Activated CD8-positive, alpha-beta memory T cell treated with anti-CD3 and anti-CD28 coated beads for 1 hour (primary cell): Measurements from ENCODE around the gene HORMAD2.
"Not testable (repeated sequence)": the region's sequence is repeated elsewhere in the genome, so short reads cannot be mapped to it uniquely, and the experiment has no call there.

Experiments used
- DNase-seq, 2 donors: peaks; one replicate each; pipeline ENCODE4 v3.0.0-alpha.2; 2020; ENCODE audit warnings: low read depth in 1 of 2; ENCODE audit errors: extremely low read depth in 1 of 2

HORMAD2 gene

DNA sequence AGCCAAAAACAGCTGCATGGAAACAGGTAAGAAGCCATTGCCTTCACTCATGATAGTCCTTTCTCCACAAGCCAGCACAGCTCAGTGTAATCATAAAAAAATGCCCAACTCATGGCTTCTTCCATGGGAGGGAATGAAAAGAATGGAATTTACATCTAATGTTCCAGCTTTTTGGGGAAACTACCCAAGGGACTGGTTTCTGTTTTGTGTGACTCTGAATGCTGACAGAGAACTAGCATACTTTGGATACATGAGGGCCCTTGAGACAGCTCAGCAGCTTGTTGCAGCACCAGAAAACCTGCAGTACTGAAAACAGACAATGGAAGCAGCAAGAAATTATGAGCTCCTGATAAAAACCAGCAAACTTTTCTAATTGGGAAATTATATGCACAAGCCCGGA, 24.2 kb upstream of the HORMAD2 start:
- no peak for DNase-seq

DNA sequence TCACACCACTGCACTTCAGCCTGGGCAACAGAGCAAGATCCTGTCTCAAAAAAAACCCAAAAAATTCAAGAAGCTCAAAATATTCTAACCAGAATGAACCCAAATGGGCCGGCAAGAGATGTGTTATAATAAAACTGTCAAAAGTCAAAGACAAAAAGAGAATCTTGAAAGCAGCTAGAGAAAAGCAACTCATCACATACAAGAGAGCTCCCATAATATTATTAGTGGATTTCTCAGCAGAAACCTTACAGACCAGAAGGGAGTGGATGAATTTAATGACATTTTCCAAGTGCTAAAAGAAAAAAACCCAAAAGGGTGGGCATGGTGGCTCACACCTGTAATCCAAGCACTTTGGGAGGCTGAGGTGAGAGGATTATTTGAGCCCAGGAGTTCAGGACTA, 22.9 kb upstream of the HORMAD2 start:
- DNase-seq = no peak

DNA sequence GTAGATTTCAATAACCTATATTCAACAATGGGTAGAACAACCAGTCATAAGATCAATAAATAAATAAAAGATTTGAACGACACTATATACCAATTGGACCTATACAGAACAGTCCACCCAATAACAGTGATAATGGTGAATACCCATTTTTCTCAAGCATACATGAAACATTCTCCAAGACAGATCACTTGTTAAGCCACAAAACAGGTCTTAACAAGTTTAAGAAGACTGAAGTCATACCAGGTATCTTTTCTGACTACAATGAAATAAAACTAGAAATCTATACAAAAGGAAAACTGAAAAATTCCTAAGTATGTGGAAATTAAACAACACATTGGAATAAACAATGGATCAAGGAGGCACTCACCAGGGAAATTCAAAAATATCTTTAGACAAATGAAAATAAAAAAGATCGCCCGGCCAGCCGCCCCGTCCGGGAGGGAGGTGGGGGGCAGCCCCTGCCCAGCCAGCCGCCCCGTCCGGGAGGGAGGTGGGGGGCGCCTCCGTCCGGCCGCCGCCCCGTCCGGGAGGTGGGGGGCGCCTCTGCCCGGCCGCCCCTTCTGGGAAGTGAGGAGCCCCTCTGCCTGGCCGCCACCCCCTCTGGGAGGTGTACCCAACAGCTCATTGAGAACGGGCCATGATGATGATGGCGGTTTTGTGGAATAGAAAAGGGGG, 20.8 kb upstream of the HORMAD2 start:
- DNase-seq = not testable (repeated sequence)

DNA sequence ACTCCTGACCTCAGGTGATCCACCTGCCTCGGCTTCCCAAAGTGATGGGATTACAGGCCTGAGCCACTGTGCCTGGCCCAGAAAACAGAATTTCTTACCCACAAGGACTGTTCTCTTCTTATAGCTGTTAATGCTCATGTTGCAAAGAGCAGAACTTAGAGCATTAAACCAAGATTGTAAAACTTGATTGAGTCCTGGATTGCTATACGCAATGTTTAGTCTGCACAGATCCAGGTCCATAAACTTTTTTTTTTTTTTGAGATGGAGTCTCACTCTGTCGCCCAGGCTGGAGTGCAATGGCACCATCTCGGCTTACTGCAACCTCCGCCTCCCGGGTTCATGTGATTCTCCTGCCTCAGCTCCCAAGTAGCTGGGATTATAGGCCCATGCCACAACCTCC, 19.2 kb upstream of the HORMAD2 start:
- not testable (repeated sequence) for DNase-seq

DNA sequence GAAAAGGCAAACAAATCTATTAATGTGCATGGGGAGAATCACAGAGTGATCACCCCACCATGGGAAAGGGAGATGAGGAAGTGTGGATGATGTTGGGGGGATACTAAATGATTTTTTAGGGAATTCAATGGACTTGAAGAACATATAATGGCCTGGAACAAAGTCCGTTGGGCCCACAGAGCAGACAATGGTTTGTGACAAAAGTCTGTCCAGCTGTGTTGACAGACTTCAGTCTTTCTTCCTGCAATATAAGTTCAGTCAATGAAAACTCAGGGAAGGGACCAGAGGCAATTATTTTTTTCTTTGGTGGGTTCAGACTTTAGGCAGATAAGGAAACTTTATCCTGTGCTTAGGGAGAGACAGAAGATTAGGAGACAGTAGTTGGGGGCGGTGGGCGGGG, 18.0 kb upstream of the HORMAD2 start:
- DNase-seq = no peak

DNA sequence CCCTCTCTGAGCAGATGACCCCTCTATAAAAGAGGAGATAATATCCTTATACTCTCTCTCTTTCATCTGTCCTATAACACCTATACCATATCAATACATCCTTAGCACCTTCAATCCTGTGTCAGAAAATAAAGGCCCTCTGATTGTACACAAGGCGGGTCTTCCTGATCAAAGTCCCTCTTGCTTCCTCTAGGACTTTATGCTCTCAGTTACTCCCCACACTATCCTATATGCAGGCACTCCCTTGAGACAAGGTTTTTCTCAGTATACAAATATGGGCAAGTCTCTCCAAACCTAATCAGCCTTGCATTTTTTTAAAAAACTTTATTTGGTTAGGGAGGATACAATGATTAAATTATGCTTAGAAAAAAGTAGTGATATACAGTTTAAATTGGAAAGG, 17.3 kb upstream of the HORMAD2 start:
- no peak for DNase-seq

DNA sequence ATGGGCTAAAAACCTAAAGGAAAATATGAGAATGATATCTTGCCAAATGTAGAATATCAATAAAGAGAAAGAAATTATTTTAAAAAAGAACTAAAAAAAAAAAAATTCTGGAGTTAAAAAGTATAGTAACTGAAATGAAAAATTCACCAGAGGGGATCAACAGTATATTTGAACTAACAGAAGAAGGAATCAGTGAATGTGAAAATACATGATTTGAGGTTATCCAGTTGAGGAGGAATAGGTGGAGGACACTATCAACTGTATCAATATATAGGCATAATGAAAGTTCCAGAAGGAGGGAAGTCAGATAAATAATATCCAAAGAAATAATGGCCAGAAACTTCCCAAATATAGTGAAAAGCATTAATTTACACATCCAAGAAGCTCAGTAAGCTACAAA, 16.1 kb upstream of the HORMAD2 start:
- DNase-seq = no peak

DNA sequence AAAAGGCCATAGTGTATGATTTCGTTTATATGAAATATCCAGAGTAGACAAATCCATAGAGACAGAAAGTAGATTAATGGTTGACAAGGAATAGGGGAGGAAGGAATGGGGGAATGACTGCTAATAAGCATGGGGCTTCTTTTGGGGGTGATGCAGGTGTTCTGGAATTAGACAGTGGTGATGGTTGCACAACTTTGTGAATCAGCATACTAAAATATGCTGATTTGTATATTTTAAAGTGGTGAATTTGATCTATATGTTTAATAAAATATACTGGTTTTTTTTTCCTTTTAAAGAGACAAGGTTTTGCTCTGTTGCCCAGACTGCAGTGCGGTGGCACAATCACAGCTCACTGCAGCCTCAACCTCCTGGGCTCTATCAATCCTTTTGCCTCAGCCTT, 6.5 kb upstream of the HORMAD2 start:
- DNase-seq = no peak

DNA sequence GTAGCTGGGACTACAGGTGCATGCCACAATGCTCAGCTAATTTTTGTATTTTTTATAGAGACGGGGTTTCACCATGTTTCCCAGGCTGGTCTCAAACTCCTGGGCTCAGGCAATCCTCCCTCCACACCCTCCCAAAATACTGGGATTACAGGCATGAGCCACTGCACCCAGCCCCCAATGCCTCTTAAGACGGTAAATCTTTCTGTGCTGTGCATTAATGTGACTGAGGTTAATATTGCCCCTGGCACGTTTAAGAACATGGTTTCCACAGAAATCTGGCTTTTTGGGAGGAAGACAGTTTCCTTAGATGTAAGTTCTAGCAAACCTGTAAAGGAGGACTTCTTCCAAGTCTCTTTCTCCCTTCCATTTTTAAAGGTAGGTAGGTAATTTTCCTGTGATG, 6.1 kb upstream of the HORMAD2 start:
- DNase-seq = no peak

DNA sequence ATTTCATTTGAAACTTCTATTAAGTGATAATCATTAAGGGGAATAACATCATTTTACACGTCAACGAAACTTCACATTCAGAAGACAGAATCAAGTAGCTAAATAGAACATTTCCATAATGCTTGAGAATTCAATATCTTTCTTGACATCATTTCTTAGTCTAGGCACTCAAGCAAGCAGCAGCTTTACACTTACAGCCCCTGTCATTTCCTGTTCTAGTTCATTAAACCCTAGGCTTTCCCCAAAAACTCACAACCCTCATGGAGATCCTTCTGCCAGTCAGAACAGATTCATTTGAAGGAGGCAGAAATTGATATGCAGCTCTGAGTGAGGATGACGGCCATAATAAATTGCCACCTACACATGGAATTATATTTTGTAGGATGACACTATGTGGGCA, 5.3 kb upstream of the HORMAD2 start:
- no peak for DNase-seq

DNA sequence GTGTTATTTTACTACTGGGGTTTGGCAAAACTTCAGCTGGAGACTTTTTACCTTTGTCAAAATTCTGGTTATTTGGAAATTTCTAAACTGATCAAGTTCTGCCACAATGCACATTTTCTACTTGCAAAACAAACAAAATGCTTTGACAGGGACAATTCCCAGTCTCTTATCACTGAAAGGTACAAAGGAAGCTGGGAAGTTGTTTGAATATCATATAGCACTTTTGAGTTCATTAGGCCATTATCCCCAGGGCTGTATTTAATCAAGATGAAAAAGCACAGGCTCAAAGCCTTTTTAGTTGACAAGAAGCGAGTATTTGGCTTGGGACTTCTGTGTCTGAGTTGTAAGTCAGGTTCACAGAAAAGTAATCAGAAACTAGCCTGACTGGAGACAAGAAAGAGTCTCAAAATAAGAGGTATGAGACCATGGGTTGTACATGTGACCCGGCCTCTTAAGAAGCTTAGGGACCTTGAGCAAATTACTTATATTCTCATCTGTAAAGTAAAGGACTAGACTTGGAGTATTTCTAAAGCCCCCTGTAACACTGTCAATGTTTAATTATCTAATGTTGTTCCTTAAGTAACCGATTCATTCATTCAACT, 2.9 kb upstream of the HORMAD2 start:
- no peak for DNase-seq

DNA sequence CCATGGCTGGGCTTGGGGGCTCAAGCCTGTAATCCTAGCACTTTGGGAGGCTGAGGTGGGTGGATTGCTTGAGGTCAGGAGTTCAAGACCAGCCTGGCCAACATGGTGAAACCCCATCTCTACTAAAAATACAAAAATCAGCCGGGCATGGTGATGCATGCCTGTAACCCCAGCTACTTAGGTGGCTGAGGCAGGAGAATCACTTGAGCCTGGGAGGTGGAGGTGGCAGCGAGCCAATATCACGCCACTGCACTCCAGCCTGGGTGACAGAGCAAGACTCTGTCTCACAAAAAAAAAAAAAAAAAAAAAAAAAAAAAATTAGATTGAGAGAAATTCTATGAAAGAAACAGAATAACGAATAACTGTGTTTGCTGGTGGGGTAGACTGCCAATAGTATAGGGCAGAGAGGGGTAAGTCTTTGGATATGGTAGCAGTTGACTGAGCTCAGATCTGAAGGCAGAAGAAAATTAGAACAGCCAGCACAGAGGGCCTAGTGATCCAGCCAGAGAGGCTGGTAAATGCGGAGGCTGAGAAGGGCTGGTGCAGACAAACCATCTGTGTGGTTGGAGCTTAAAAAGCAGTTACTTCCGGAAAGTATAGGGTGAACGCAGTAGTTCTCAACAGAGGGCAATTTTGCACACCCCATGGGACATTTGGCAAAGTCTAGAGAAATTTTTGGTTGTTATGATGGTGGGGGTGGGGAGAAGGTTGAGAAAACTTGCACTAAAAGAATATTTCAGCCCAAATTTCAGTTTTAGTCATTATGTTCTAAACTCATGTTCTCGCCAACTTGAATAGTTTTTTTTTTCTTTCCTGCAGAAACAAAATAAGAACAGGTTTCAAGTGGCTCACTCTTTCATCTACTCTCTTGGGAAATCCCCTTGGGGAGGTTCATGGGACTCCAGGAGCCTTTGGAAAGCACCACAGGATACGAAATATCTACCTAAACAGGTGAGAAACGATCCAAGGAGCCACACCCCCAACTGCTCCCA, 1.6 kb upstream of the HORMAD2 start:
- no peak for DNase-seq

DNA sequence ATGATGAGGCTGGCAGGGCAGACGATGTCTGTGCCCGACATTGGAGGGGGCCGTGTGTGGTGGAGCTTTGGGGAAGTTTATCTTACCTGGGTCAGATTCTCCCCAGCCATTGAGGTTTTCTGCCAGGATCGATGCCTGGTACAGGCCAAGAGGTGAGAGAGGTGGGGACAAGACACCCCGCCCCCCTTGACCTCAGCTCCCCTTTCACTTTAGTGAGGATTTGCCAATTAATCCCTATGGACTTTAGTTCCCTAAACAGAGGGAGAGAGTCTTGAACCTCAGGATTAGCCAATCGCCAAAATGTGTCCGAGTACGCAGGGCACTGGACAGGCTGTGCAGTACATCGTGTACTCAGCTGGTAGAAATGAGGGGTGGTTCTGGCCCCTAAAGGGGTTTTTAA, 541 bp downstream of the HORMAD2 start:
- DNase-seq = no peak

DNA sequence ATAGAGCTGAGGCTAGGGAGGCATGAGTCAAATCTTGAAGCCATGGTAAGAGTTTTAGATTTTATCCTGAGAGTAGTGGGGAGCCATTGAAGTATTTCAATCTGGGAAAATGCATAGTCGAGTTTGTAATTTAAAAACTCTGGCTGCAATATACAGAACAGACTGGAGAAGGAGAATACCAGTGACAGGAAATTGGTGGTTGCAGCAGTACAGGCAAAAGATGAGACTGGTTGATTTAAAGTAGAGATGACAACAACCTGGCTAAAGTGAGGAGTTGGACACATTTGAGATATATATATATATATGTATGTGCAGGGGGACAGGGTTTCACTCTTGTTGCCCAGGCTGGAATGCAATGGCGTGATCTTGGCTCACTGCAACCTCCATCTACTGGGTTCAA, 6.2 kb downstream of the HORMAD2 start:
- no peak for DNase-seq

DNA sequence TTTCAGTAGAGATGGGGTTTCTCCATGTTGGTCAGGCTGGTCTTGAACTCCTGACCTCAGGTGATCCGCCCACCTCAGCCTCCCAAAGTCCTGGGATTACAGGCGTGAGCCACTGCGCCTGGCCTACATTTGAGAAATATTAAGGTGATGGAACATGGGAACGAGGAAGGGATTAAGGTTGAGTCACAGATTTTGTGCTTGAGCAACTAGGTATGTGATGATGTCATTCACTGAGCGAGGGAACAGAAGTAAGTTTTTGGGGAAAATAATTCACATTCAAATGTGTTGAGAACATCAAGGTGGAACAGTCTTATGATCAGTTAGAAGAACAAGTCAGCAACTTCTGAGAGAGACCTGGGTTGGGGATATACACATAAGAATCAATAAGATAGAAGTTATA, 6.8 kb downstream of the HORMAD2 start:
- not testable (repeated sequence) for DNase-seq

DNA sequence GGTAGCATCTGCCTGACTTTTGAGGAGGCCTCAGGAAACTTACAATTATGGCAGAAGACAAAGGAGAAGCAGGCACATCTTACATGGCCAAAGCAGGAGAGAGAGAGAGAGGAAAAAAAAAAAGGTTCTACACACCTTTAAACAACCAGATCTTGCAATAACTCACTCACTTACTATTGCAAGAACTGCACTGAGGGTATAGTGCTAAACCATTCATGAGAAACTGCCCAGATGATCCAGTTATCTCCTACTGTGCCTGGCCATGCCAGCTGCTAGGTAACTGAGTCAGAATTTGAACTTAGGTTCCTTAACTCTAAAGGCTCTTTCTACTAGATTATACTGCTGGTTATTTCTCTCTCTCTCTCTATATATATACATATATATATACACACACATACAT, 7.3 kb downstream of the HORMAD2 start:
- no peak for DNase-seq

DNA sequence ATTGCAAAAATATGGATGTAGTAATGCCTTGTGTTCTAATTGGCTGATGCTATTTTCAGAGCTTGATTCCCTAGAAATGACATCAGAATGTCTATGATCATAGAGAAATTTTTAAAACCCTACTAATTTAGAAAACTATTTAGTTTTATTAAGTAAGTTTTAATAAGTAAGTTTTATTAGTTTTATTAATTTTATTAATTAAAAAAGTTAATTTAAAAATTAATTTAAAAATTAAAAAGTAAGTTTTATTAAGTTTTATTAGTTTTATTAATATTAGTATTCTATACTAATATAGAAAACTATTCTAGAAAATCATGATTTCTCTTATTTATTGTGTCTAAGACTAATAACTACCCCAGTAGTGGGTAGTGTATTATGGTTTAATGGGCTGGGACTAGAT, 8.2 kb downstream of the HORMAD2 start:
- DNase-seq = no peak

DNA sequence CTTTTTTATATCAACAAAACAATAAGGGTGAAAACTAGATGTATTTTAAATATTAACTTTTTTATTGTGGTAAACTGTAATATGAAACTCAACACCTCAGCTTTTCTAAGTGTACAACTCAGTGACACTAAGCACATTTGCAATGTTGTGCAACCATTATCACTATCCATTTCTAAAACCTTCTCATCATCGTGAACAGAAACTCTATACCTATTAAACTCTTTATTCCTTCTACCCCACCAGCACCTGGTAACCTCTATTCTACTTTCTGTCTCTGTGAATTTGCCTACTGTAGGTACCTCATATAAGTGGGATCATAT, 9.4 kb downstream of the HORMAD2 start:
- no peak for DNase-seq

DNA sequence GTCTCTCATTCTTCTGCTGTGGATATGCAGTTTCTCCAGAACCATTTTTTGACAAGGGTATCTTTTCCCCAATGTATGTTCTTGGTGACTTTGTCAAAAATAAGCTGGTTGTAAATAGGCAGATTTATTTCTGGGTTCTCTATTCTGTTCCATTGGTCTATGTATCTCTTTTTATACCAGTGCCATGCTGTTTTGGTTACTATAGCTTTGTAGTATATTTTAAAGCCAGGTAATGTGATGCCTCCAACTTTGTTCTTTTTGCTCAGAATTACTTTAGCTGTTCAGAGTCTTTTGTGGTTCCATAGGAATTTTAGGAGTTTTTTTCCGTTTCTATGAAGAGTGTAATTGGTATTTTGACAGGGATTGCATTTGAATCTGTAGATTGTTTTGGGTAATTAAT, 12.4 kb downstream of the HORMAD2 start:
- no peak for DNase-seq

DNA sequence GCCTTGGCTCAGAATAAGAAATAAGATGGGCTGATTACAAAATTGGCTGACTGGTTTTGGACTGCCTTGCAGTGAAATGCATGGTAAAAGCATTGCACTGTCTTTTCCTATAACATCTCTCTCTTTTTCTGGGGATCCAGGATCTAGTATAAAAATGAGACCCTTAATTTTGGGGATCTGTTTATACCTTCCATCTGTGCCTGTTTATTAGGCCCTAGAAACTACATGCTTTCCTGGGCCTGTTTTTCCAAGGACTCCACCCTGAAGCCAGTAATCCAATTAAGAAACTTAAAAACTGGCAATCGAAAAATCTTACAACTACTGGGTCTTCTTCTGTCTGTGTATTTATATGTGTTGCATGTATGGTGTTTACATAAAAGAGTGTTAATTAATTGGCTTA, 14.5 kb downstream of the HORMAD2 start:
- DNase-seq = no peak

DNA sequence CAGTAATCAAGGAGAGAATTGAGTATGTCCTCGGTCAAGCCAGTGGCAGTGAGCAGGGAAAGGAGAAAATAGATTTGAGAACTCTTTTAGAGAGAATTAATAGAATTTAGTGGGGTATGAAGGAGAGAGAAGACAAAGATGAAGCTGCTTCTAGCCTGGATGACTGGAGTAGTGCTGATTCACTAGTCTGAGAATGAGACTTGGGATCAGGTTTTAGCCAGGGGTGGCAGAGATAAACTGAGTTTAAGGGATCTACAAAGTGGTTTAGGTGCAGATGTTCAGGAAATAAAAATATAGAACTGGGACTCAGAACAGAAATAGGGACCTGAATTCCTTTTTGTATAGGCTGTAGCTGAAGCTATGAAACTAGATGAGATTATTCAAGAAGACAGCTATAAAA, 17.6 kb downstream of the HORMAD2 start:
- no peak for DNase-seq

DNA sequence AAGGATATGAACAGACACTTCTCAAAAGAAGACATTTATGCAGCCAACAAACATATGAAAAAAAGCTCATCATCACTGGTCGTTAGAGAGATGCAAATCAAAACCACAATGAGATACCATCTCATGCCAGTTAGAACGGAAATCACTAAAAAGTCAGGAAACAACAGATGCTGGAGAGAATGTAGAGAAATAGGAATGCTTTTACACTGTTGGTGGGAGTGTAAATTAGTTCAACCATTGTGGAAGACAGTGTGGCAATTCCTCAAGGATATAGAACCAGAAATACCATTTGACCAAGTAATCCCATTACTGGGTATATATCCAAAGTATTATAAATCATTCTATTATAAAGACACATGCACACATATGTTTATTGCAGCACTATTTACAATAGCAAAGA, 20.5 kb downstream of the HORMAD2 start:
- not testable (repeated sequence) for DNase-seq
